ENCODE results near the gene SUV39H1. TPM values are rescaled to one million over a fixed set of nuclear protein-coding genes. Genes with fewer than 3 reads are reported as not detected.

The SUV39H1 gene
- total RNA-seq, 1 donor from 2014 or later = 2.3 TPM

DNA sequence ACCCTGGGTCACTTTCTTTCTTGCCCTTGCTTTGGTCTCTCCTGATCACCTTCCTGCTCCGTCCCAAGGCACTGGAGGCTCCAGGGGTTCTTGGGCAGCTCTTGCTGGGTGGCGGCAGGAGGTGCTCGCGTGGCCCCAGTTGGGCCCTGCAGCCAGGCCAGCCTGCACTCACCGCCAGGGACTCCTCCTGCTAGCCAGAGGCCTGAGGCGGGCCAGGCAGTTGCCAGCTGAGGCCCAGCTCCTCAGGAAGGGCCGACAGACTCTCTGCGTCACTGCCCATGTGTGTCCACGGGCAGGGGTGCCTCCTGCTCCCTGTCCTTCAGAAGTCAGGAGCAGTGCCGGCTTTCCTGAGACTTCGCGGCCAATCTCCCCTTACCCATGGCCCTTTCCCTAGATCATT is 9.3 kb downstream of the SUV39H1 start:
- no peak for ATAC-seq (ENCODE audit: poor library complexity)
- intact Hi-C loops (cut with DNase I) = no loop called here
- DNase-seq = no peak

DNA sequence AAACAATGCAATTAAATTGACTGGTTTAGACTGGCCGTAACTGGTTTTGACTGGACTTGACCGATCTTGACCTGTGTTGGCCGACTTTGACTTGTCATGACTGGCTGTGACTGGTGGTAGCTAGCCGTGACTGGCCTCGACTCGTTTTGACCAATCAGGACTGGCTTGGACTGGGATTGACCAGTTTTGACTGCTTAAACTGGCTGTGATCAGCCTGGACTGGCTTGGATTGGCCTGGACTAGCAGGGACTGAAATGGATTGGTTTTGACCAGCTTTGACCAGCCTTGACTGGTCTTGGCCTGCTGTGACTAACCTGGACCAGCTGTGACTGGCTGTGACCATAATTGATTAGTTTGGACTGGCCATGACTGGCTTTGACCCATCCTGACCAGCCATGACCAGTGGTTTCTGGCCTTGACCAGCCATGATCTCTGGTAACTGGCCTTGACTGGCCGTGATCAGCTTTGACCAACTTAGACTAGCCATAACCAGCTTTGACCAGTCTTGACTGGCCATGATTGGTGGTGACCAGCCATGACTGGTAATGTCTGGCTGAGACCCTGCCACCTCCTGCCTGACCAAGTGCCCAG is 13.1 kb downstream of the SUV39H1 start:
- no peak for DNase-seq
- no peak for ATAC-seq (ENCODE audit: poor library complexity)
- intact Hi-C loops (cut with DNase I) = no loop called here

- DNase-seq (no peak), ATAC-seq (ENCODE audit: poor library complexity) (peak; percentile 86)
- intact Hi-C loops (cut with DNase I) = no loop called here
These were observed 14.8 kb downstream of the SUV39H1 start for GRCh38 chrX:48711162-48711928.

GRCh38 chrX:48711929-48712505 is 15.5 kb downstream of the SUV39H1 start:
- ATAC-seq (ENCODE audit: poor library complexity) (peak; percentile 40), DNase-seq (no peak)
- intact Hi-C loops (cut with DNase I) = no loop called here

- DNase-seq = no peak
- intact Hi-C loops (cut with DNase I) = no loop called here
- ATAC-seq (ENCODE audit: poor library complexity) = no peak
These were observed 17.3 kb downstream of the SUV39H1 start for GRCh38 chrX:48713847-48714246.

- DNase-seq = no peak
- intact Hi-C loops (cut with DNase I) = no loop called here
- no peak for ATAC-seq (ENCODE audit: poor library complexity)
These were observed 18.0 kb downstream of the SUV39H1 start for GRCh38 chrX:48714573-48714972.

DNA sequence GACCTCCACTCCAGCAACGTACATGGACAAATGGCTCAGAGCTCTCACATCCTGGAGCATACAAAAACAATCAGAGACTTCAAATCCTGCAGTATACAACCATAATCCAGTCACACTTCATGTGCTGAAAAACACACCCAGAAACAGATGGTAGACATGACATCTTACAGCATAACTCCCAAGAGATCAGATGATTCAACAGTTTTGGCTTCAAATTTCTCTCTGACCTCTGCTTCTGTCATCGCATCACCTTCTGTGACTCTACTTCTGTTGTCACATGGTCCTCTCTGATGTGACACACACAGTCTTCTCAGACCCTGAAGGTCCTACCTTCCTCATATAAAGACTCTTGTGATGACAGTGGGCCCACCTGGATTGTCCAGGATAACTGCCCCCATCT is 18.5 kb downstream of the SUV39H1 start:
- ATAC-seq (ENCODE audit: poor library complexity) (no peak), DNase-seq (no peak)
- intact Hi-C loops (cut with DNase I) = no loop called here

- DNase-seq = no peak
- no peak for ATAC-seq (ENCODE audit: poor library complexity)
- intact Hi-C loops (cut with DNase I) = no loop called here
These were observed 19.5 kb downstream of the SUV39H1 start for GRCh38 chrX:48715876-48716502.

GRCh38 chrX:48719958-48720357 is 23.4 kb downstream of the SUV39H1 start:
- intact Hi-C loops (cut with DNase I) = no loop called here
- DNase-seq = no peak
- ATAC-seq (ENCODE audit: poor library complexity) = no peak

GRCh38 chrX:48720577-48721250 is 24.2 kb downstream of the SUV39H1 start:
- ATAC-seq (ENCODE audit: poor library complexity) (no peak), DNase-seq (no peak)
- intact Hi-C loops (cut with DNase I) = no loop called here

- intact Hi-C loops (cut with DNase I) = no loop called here
- DNase-seq (no peak), ATAC-seq (ENCODE audit: poor library complexity) (no peak)
These were observed 25.4 kb downstream of the SUV39H1 start for GRCh38 chrX:48721916-48722315.

GRCh38 chrX:48726596-48726995 is 30.1 kb downstream of the SUV39H1 start:
- DNase-seq = no peak
- intact Hi-C loops (cut with DNase I) = no loop called here

GRCh38 chrX:48728653-48729052 is 32.1 kb downstream of the SUV39H1 start:
- no peak for DNase-seq
- no peak for ATAC-seq (ENCODE audit: poor library complexity)
- intact Hi-C loops (cut with DNase I) = no loop called here

More at GRCh38 chrX:48726596-48726995, 30.1 kb downstream of the SUV39H1 start:
- no peak for ATAC-seq (ENCODE audit: poor library complexity)

DNA sequence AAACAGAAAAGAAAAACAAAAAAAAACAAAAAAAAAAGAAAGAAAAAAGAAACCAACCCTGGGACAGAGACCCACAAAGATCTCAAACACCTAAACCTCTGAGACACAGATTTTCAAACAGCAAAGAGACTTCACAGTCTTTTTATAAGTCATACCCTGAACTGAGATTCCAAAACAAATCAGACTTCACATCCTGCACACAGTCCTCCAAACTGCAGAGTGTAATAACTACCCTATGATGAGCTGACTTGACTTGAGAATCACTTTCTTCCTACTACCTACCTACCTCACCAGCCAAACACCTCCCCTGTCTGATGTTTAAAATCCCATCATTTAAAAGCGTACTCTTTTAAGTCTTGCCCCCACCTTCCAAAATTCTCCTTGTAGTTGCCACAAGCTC is 39.8 kb downstream of the SUV39H1 start:
- ATAC-seq (ENCODE audit: poor library complexity) (no peak), DNase-seq (no peak)
- intact Hi-C loops (cut with DNase I) = no loop called here

GRCh38 chrX:48736878-48737212 is 40.3 kb downstream of the SUV39H1 start:
- ATAC-seq (ENCODE audit: poor library complexity) (no peak), DNase-seq (no peak)
- intact Hi-C loops (cut with DNase I) = no loop called here

GRCh38 chrX:48737213-48737938 is 40.8 kb downstream of the SUV39H1 start:
- intact Hi-C loops (cut with DNase I) = no loop called here
- ATAC-seq (ENCODE audit: poor library complexity) = peak; percentile 100
- peak; percentile 93 for DNase-seq

DNA sequence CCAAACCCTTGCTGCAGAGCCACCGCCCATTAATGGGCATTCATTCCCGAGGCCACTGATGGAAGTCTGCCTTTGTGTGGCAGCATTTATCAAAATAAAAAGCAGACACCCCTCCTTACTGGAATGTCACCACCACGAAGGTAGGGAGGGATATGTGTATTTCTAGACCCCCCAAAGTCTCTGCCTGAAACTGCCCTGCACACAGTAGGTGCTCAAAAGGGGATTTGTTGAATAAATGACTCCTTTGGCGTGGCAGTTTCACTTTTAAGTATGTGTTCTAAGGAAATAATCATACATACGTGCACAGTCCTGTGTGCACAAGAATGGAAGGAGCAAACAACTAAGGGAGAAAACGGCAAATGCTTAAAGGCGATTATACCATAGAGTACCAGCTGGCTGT is 41.4 kb downstream of the SUV39H1 start:
- intact Hi-C loops (cut with DNase I) = no loop called here
- ATAC-seq (ENCODE audit: poor library complexity) (no peak), DNase-seq (no peak)

GRCh38 chrX:48741834-48742233 is 45.3 kb downstream of the SUV39H1 start:
- no peak for DNase-seq
- ATAC-seq (ENCODE audit: poor library complexity) = no peak
- intact Hi-C loops (cut with DNase I) = no loop called here

- DNase-seq (no peak), ATAC-seq (ENCODE audit: poor library complexity) (no peak)
- intact Hi-C loops (cut with DNase I) = no loop called here
These were observed 48.7 kb downstream of the SUV39H1 start for GRCh38 chrX:48745222-48745621.

Measured in Right ventricle myocardium superior (tissue), 1 donor.